PC-3 (cell line): Measurements from ENCODE around the gene FN3KRP.

Experiments used
- EZH2 ChIP-seq: fragments of 300-600 bp; sonication (generic); IDR thresholded peaks from one replicate; pipeline ENCODE4 v1.6.1; 2017; ENCODE audit warnings: antibody characterized with exemption, mild to moderate bottlenecking, low read length; ENCODE audit not compliant: unreplicated experiment
- TF ChIP-seq, protein P1 (sequence below): fragments of 300-600 bp; sonication (generic); conservative IDR thresholded peaks from 2 replicates; pipeline ENCODE4 v1.5.1; 2017; ENCODE audit warnings: antibody characterized with exemption, low read depth, mild to moderate bottlenecking, low read length

DNA sequence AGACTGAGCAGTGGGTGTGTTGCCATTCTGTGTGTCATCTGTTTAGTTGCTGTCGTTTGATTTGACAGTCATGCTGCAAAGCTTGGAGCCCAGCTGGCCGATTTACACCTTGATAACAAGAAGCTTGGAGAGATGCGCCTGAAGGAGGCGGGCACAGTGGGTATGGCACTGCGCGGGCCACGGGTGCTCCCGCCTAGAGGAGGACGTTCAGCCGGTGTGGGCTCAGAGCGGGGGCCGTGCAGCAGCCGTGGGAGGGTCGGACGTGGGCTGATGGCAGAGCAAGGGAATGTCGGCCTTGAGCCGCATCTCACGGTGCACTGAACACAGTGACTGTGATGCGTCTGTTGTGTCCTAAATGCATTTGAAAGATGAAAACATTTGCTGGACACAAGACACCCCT, 3.7 kb downstream of the FN3KRP start:
- TF ChIP-seq EZH2: no peak
- TF ChIP-seq, protein P1, sequence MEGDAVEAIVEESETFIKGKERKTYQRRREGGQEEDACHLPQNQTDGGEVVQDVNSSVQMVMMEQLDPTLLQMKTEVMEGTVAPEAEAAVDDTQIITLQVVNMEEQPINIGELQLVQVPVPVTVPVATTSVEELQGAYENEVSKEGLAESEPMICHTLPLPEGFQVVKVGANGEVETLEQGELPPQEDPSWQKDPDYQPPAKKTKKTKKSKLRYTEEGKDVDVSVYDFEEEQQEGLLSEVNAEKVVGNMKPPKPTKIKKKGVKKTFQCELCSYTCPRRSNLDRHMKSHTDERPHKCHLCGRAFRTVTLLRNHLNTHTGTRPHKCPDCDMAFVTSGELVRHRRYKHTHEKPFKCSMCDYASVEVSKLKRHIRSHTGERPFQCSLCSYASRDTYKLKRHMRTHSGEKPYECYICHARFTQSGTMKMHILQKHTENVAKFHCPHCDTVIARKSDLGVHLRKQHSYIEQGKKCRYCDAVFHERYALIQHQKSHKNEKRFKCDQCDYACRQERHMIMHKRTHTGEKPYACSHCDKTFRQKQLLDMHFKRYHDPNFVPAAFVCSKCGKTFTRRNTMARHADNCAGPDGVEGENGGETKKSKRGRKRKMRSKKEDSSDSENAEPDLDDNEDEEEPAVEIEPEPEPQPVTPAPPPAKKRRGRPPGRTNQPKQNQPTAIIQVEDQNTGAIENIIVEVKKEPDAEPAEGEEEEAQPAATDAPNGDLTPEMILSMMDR: no peak
